ENCODE results near the gene RTN4.

Gene RTN4

GRCh38 chr2:54955358-54956110 lies 94.7 kb downstream of the RTN4 start:
- TF ChIP-seq, protein P1, sequence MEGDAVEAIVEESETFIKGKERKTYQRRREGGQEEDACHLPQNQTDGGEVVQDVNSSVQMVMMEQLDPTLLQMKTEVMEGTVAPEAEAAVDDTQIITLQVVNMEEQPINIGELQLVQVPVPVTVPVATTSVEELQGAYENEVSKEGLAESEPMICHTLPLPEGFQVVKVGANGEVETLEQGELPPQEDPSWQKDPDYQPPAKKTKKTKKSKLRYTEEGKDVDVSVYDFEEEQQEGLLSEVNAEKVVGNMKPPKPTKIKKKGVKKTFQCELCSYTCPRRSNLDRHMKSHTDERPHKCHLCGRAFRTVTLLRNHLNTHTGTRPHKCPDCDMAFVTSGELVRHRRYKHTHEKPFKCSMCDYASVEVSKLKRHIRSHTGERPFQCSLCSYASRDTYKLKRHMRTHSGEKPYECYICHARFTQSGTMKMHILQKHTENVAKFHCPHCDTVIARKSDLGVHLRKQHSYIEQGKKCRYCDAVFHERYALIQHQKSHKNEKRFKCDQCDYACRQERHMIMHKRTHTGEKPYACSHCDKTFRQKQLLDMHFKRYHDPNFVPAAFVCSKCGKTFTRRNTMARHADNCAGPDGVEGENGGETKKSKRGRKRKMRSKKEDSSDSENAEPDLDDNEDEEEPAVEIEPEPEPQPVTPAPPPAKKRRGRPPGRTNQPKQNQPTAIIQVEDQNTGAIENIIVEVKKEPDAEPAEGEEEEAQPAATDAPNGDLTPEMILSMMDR (IDR thresholded peaks at IDR 0.05; ENCODE audit: extremely low read depth, missing control alignments), result no peak
- DNase-seq (ENCODE audit: low spot score), result no peak

DNA sequence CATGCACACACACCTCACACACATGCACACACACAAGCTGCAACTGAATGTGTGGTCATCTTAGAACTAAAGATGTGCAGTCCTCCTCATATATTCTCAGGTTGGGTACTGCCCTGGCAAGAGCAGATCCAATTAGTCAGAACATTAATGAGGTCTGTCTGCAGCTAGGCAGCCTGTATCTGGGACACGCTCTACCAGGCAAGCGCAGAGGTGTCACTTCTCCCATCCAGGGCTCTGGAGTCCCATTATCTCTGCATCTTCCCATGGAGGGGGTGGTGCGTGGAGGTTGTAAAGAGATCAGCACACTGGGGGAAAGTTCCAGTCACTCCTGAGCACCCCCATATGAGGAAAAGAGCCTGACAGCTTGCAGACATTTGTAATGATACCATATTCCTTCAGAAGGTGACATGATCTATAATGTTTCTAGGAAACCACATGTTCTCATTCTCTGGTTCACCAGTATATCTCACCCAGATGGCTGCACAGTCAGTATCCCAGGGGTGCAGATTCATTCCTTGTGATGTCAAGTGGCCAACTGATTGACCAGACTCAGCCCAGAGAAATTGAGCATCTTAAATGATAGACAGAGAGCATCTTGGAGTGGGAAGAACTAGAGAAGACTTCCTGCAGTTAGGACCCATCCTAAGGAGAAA lies 95.4 kb downstream of the RTN4 start:
- DNase-seq (ENCODE audit: low spot score), result no peak
- TF ChIP-seq, protein P1 (IDR thresholded peaks at IDR 0.05; ENCODE audit: extremely low read depth, missing control alignments), result no peak

DNA sequence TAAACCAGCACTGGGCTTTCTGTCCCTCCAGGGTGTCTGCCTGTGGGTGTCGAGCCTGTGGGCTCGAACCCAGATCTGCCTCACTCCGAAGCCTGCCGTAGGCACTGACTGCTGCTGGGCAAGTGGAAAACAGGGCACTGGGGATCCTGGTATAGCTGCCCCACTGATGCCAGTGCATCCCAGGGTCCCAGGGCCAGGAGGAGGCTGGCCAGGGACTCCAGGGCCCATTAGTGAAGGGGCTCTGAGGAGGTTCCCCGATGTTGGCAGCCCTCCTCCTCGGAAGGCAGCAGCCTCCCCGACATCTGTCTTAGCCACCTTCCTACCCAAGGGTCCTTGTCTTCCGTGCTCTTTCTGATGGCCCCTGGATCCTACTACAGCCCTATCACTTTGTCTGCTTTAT lies 96.1 kb downstream of the RTN4 start:
- DNase-seq (ENCODE audit: low spot score), result no peak
- TF ChIP-seq, protein P1 (IDR thresholded peaks at IDR 0.05; ENCODE audit: extremely low read depth, missing control alignments), result no peak

GRCh38 chr2:54952978-54953456 lies 97.2 kb downstream of the RTN4 start:
- DNase-seq (ENCODE audit: low spot score), result no peak
- TF ChIP-seq, protein P1 (IDR thresholded peaks at IDR 0.05; ENCODE audit: extremely low read depth, missing control alignments), result no peak

GRCh38 chr2:54952425-54952824 lies 97.8 kb downstream of the RTN4 start:
- no peak for DNase-seq (ENCODE audit: low spot score)
- TF ChIP-seq, protein P1 (IDR thresholded peaks at IDR 0.05; ENCODE audit: extremely low read depth, missing control alignments), result no peak

DNA sequence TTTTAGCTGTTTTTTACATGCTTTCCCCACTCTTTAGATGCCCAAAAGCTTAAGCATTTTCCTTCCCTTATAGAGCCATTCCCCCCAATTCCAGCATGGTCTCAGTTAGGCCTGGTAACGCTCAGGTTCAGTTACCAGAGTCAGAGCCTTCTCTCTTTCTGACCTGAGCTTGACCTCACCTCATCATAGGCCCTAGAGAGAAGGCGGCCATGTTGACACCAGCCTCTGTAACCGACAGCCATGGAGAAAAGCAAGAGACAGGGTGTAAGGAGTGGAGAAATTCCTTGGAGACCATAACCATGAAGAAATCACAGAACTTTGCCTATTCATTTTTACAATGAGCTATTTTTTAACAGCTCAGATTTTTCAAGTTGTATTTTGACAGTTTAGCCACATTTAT lies 99.4 kb downstream of the RTN4 start:
- TF ChIP-seq, protein P1 (IDR thresholded peaks at IDR 0.05; ENCODE audit: extremely low read depth, missing control alignments), result no peak

GRCh38 chr2:54949431-54949830 lies 100.8 kb downstream of the RTN4 start:
- TF ChIP-seq, protein P1 (IDR thresholded peaks at IDR 0.05; ENCODE audit: extremely low read depth, missing control alignments), result no peak
- DNase-seq (ENCODE audit: low spot score), result no peak

More for the DNA sequence above, 99.4 kb downstream of the RTN4 start:
- no peak for DNase-seq (ENCODE audit: low spot score)

Data from GM20000 (cell line).